K562 (cell line): Measurements from ENCODE around the gene HDAC9. TPM values are rescaled to one million over a fixed set of nuclear protein-coding genes. Genes with fewer than 3 reads are reported as not detected.

ENCODE experiments used
- KDM5B ChIP-seq: fragments of 200-600 bp; sonication (generic); IDR thresholded peaks from 2 replicates; pipeline ENCODE4 v1.6.1; 2012; ENCODE audit warnings: low read depth, mild to moderate bottlenecking, moderate library complexity, low read length, control low read depth, inconsistent platforms; ENCODE audit not compliant: insufficient replicate concordance
- ZBTB40 ChIP-seq, 2 experiments: fragments of 450-650 bp in 1 of 2; sonication (generic) in 1 of 2; formaldehyde crosslinking in 1 of 2; IDR thresholded peaks; 2 replicates each; pipeline versions ENCODE4 v1.7.1 to v1.9.0; 2016 to 2022; ENCODE audit warnings: inconsistent platforms in 1 of 2, mild to moderate bottlenecking in 1 of 2, missing genetic modification reagents in 1 of 2
- polyA plus RNA-seq, 8 experiments: library from polyadenylated mRNA; depleted of rRNA in 4 of 8; stranded (reverse) in 5 of 8; unstranded in 3 of 8; fragments of >200 nt; fragmentation: Nextera tagmentation in 2 of 8; fragmentation: Illumina TruSeq in 1 of 8; extraction: Ambion mirVana in 2 of 8; extraction: Trizol in 1 of 8; gene quantifications; 2 replicates each; pipeline versions ENCODE4 v1.2.1 to v1.2.3, GENCODE V29; 2011 to 2014; ENCODE audit warnings: inconsistent platforms in 1 of 8, missing spikeins in 1 of 8
- total RNA-seq, 7 experiments: library from RNA; depleted of rRNA in 6 of 7; stranded (reverse); fragments of >200 nt in 6 of 7; fragmentation: Illumina TruSeq in 2 of 7; extraction: Trizol in 2 of 7; gene quantifications; 2 replicates each; pipeline versions ENCODE4 v1.2.1 to v1.2.3, GENCODE V29; 2011 to 2021; ENCODE audit warnings: low replicate concordance in 1 of 7

Gene HDAC9
- total and polyA plus RNA-seq, 9 of the 15 experiments (the other 6 are each of a cell fraction or from before 2014, with no cell fraction given) = 0.08 to 0.91 (median 0.33) TPM

- TF ChIP-seq KDM5B (no peak), ZBTB40 (IDR thresholded peaks at IDR 0.05) (no peak), ZBTB40 (CRISPR knock-in tag; IDR thresholded peaks at IDR 0.05) (no peak)
These were observed 199.4 kb downstream of the HDAC9 start (continued) for GRCh38 chr7:18694911-18695310.
